Activated CD8-positive, alpha-beta memory T cell treated with anti-CD3 and anti-CD28 coated beads for 24 hours (primary cell): ENCODE data around the gene ZNF565.
"Not testable (repeated sequence)": the region's sequence is repeated elsewhere in the genome, so short reads cannot be mapped to it uniquely, and the experiment has no call there.

Experiments used
- DNase-seq: peaks from one replicate; pipeline ENCODE4 v3.0.0-alpha.2; 2020

Gene ZNF565

GRCh38 chr19:36149673-36150406 is 64.6 kb downstream of the ZNF565 start:
- DNase-seq, result no peak

GRCh38 chr19:36144624-36145023 is 69.8 kb downstream of the ZNF565 start:
- no peak for DNase-seq

- DNase-seq, result no peak
These were observed 72.0 kb downstream of the ZNF565 start for GRCh38 chr19:36142496-36142895.

GRCh38 chr19:36142046-36142445 is 72.4 kb downstream of the ZNF565 start:
- DNase-seq, result no peak

GRCh38 chr19:36141039-36141927 is 73.2 kb downstream of the ZNF565 start:
- peak; percentile 99 for DNase-seq

GRCh38 chr19:36140304-36141038 is 74.0 kb downstream of the ZNF565 start:
- peak; percentile 85 for DNase-seq

GRCh38 chr19:36139473-36140303 is 74.8 kb downstream of the ZNF565 start, which contains the start of gene CAPNS1:
Gene CAPNS1 (plus strand): TSS chr19:36140066. CDS start chr19:36141012, 946 bp downstream.
- DNase-seq, result peak; percentile 96

- no peak for DNase-seq
These were observed 75.4 kb downstream of the ZNF565 start for GRCh38 chr19:36139120-36139472.

- DNase-seq, result no peak
These were observed 77.3 kb downstream of the ZNF565 start for GRCh38 chr19:36136964-36137686.

- not testable (repeated sequence) for DNase-seq
These were observed 79.6 kb downstream of the ZNF565 start for GRCh38 chr19:36134867-36135266.
